HT1080 (cell line): ENCODE measurements around the gene NCOA5. TPM values are rescaled to one million over a fixed set of nuclear protein-coding genes. Genes with fewer than 3 reads are reported as not detected.
A peak's percentile ranks its signal among the peaks of the same experiment; 100 is the strongest.

ENCODE experiments used
- DNase-seq: peaks from one replicate; pipeline ENCODE4 v3.0.0-alpha.2; 2015; ENCODE audit warnings: low read depth
- total RNA-seq: library from RNA; depleted of rRNA; stranded (reverse); fragments of >200 nt; shearing (Covaris generic); gene quantifications from 2 replicates; pipeline ENCODE4 v1.2.3, GENCODE V29; 2014; rRNA removed

Gene NCOA5
- total RNA-seq, 1 experiment from 2014 or later = 24.7 TPM

- DNase-seq = no peak
Observed at GRCh38 chr20:46018611-46019010, 71.2 kb downstream of the NCOA5 start.

GRCh38 chr20:46018112-46018511 lies 71.7 kb downstream of the NCOA5 start:
- no peak for DNase-seq

- no peak for DNase-seq
Observed at GRCh38 chr20:46017272-46017671, 72.5 kb downstream of the NCOA5 start.

GRCh38 chr20:46014517-46015396 lies 75.0 kb downstream of the NCOA5 start:
- no peak for DNase-seq

- DNase-seq = peak; percentile 60
Observed at GRCh38 chr20:46013829-46014516, 75.8 kb downstream of the NCOA5 start.

- no peak for DNase-seq
Observed at GRCh38 chr20:46013322-46013828, 76.4 kb downstream of the NCOA5 start.

GRCh38 chr20:46012921-46013320 lies 76.8 kb downstream of the NCOA5 start:
- DNase-seq = no peak

GRCh38 chr20:46011631-46012482 lies 77.9 kb downstream of the NCOA5 start:
- peak; percentile 29 for DNase-seq

Other genes with a start within 250 kb of the NCOA5 start
- 38.3 and 43.1 TPM in 2 replicates for gene ACOT8, start 232.6 kb downstream of the NCOA5 start, total RNA-seq
- gene ZSWIM3, start 232.3 kb downstream of the NCOA5 start, total RNA-seq = 6.0 and 6.1 TPM in 2 replicates
- gene ZSWIM1, start 208.7 kb downstream of the NCOA5 start, total RNA-seq = 8.1 and 13.8 TPM in 2 replicates
- gene SPATA25, start 202.3 kb downstream of the NCOA5 start, total RNA-seq = 0.33 and 0.34 TPM in 2 replicates
- gene NEURL2, start 198.8 kb downstream of the NCOA5 start, total RNA-seq = 1.3 and 2.1 TPM in 2 replicates
- gene CTSA, start 198.6 kb downstream of the NCOA5 start, total RNA-seq = 84.1 and 115 TPM in 2 replicates
- 0.16 TPM in 1 of 2 replicates, not detected in the other for gene PLTP, start 177.8 kb downstream of the NCOA5 start, total RNA-seq
- gene PCIF1, start 155.3 kb downstream of the NCOA5 start, total RNA-seq = 12.4 and 17.7 TPM in 2 replicates
- 13.6 and 18.0 TPM in 2 replicates for gene ZNF335, start 117.8 kb downstream of the NCOA5 start, total RNA-seq
- 19.4 and 24.4 TPM in 2 replicates for gene MMP9, start 81.1 kb downstream of the NCOA5 start, total RNA-seq
- 1.3 and 5.1 TPM in 2 replicates for gene SLC12A5, start 60.7 kb downstream of the NCOA5 start, total RNA-seq
- not detected in 2 replicates for gene CD40, start 28.4 kb upstream of the NCOA5 start, total RNA-seq
- gene CDH22, start 218.5 kb upstream of the NCOA5 start, total RNA-seq = not detected in 2 replicates